D721Med (cell line): ENCODE measurements around the gene PPIL1.

Experiments used
- DNase-seq: peaks from one replicate; pipeline ENCODE4 v3.0.0; 2011; ENCODE audit warnings: low spot score; ENCODE audit not compliant: insufficient read length
- FAIRE-seq: peaks from 2 replicates; lab custom pipeline; 2011; peaks lifted over from hg19 to GRCh38; lab: Jason Lieb, UNC
- TF ChIP-seq, protein P1 (sequence below): IDR thresholded peaks from 2 replicates; pipeline ENCODE4 v1.5.1; 2012; ENCODE audit warnings: mild to moderate bottlenecking, control low read depth; ENCODE audit not compliant: insufficient read depth; ENCODE audit errors: missing control alignments

The PPIL1 gene

DNA sequence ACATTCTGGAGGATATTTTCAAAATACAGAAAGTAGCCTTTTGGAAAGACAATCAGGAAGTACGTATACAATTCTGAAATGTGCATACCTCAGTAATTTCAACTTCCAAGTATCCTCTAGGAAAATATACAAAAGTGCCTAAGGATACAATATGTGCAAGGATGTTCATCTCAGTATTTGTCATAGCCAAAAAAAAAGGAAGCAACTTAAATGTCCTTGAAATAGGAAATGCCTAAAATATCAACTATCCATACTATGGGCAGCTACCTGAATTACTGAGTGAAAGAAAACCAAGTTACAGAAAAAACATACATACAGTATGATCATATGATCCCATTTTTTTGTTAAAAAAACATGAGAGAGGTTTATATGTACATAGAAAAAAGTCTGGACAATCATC, 1.5 kb downstream of the PPIL1 start:
- TF ChIP-seq, protein P1, sequence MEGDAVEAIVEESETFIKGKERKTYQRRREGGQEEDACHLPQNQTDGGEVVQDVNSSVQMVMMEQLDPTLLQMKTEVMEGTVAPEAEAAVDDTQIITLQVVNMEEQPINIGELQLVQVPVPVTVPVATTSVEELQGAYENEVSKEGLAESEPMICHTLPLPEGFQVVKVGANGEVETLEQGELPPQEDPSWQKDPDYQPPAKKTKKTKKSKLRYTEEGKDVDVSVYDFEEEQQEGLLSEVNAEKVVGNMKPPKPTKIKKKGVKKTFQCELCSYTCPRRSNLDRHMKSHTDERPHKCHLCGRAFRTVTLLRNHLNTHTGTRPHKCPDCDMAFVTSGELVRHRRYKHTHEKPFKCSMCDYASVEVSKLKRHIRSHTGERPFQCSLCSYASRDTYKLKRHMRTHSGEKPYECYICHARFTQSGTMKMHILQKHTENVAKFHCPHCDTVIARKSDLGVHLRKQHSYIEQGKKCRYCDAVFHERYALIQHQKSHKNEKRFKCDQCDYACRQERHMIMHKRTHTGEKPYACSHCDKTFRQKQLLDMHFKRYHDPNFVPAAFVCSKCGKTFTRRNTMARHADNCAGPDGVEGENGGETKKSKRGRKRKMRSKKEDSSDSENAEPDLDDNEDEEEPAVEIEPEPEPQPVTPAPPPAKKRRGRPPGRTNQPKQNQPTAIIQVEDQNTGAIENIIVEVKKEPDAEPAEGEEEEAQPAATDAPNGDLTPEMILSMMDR, result no peak
- no peak for FAIRE-seq
- no peak for DNase-seq

DNA sequence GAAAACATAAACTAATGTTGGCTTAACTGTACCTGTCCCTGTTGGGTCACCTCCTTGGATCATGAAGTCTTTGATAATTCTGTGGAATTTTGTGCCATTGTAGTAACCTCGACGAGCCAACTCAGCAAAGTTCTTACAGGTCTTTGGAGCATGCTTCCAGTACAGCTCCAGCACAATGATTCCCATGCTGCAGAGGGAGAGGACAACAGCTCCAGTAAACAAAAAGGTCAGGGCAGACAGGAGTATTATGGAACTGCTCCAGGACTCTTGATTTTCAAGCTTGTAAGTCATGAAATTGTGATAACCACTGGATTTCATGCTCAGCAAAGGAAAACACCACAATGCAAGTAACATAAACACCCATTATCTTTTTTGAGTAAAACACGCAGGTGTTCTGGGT, 2.9 kb downstream of the PPIL1 start:
- DNase-seq (no peak), FAIRE-seq (no peak)
- TF ChIP-seq, protein P1, result no peak

DNA sequence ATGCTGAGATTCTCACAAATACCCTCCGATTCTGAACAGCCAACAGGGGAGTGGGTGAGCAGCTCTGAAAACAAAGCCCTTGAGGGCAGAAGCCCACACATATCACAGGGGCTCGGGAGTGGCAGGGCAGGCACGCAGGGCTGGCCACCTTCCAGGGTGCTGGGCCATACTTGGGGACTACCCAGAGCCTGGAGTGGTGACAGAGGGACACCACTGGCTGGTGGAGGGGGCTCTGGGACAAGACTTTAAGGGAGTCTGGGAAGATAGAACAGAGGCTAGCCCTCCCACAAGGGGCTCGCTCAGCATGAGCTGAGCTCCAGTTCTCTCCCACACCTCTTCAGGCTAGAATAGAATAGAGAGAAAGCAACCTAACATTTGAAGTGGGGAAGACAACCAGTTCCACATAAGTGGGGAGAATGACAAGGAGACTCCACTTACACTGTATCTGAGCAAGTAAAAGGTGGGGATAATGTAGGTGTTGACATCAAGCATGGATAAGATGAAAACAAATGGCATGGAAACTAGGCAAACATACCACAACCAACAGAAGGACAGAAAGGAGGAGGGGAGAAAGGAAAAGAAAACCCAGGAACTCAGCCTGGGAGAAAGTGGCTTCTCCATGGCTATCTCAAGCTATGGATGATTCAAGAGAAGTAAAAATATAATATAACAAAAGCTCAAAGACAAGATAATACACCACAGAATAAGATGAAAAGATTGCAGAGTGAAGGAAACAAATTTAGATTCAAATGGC, 7.0 kb downstream of the PPIL1 start:
- DNase-seq, result no peak

DNA sequence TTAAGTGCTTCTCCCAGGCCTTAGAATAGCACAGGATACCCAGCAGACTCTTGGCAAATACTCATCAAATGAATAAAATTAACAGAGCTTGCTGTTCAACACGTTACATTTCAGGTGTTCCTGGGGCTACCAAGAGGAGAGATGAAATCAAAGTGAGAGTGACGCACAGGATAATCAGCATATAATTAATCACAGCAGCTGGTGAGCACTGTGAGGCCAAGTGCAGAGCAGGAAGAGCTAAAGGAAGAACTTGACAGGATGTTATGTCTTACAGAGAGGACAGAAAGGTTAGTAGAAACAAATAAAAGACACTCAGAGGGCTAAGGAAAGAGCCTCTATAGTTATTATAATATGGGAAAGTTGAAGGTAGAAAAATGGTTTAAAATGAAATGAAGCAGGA, 8.8 kb downstream of the PPIL1 start:
- DNase-seq (no peak), FAIRE-seq (no peak)
- TF ChIP-seq, protein P1, result no peak

More for the DNA sequence above, 7.0 kb downstream of the PPIL1 start:
- FAIRE-seq, result no peak
- TF ChIP-seq, protein P1, result no peak

DNA sequence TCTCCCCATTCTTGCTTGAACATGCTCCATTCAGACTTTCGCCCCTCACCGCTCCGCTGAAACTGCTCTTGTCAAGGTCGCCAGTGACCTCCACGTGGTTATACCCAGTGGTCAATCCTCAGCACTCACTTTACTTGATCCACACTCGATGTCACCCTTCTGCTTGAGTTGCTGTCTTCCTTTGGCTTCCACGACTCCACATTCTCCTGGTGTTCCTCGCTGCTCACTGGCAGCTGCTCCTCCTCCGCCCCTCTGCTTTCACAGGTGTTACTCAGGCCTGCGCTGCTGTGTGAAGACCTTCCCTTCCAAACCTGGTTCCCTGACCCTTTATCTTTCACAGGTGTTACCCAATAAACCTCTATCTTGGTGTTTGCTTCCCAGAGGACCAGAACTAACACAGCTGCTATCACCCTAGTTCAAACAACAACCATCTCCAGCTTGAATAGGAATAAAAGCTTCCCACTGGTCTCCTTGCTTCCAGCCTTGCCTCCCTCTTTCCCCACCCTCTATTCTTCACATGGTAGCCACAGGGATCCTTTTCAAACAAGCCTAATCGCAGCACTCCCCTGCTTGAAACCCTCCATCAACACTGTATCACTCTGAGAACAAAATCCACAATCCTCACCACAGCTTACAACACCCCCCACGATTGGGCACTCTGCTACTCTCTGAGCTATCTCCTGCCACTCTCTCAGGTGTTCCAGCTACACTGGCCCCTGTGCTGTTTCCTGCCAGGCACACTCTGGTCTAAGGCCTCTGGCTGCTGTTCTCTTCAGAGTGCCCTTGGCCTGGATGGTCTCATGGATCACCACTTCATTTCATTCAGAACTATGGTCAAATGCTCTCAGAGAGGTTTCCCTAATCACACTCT, 10.7 kb downstream of the PPIL1 start:
- DNase-seq, result no peak
- TF ChIP-seq, protein P1, result no peak
- FAIRE-seq, result no peak

DNA sequence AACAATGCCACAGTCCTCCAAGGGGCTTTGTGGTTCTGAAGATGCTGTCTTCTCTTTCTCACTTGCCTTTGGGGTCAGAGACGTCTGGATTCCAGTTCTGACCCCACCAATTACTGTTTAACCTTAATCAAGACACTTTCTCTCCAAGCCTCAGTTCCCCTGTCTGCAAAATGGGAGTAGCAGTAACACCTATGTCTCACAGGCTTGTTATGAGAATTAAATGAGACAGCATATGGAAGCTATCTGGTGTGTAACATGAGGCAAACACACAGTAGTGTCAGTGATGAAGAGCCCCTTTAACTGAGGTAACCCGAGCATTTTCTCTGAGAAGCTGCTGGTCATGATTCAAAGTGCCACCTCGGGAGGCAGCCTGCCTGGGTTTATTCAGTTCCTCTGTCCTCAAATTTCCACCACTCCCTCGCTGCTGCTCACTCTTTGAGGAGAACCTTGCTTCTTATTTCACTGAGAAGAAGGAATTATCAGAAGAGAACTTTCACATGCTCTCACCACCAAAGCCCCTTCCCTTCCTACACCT, 11.7 kb downstream of the PPIL1 start:
- TF ChIP-seq, protein P1, result no peak
- DNase-seq (no peak), FAIRE-seq (no peak)
